ENCODE measurements around the gene PTF1A.

Gene PTF1A

GRCh38 chr10:23191764-23192711 lies at the start of gene PTF1A:
TSS of gene PTF1A (plus strand) at chr10:23192312. CDS start at chr10:23192531, 219 bp downstream.
- H3K4me3 Mint-ChIP-seq, result no peak within 1 kb of the TSS
- no peaks in the 10 kb centered on the region for H3K9me3 Mint-ChIP-seq
- H3K36me3 Mint-ChIP-seq, result no peaks in the 10 kb centered on the region
- DNase-seq (ENCODE audit: low spot score in 2 of 2) (no peak), ATAC-seq (no peak)
- H3K27ac Mint-ChIP-seq, result no peak within 1 kb of the TSS
- no peaks in the 10 kb centered on the region for H3K4me1 Mint-ChIP-seq

GRCh38 chr10:23146258-23146657 lies 45.9 kb upstream of the PTF1A start:
- no peak overlapping the region for H3K27ac Mint-ChIP-seq

GRCh38 chr10:23147035-23147434 lies 45.1 kb upstream of the PTF1A start:
- Mint-ChIP-seq H3K27ac (no peak overlapping the region), H3K4me1 (no peaks in the 10 kb centered on the region), H3K36me3 (no peaks in the 10 kb centered on the region), H3K9me3 (no peaks in the 10 kb centered on the region), H3K4me3 (no peak overlapping the region)
- DNase-seq (ENCODE audit: low spot score in 2 of 2) (peak in 1 of 2 donors; percentile 22), ATAC-seq (no peak)

More at GRCh38 chr10:23146258-23146657, 45.9 kb upstream of the PTF1A start:
- no peaks in the 10 kb centered on the region for H3K36me3 Mint-ChIP-seq
- no peak overlapping the region for H3K4me3 Mint-ChIP-seq
- H3K9me3 Mint-ChIP-seq, result no peaks in the 10 kb centered on the region
- ATAC-seq, result peak; percentile 32
- DNase-seq (ENCODE audit: low spot score in 2 of 2), result peak in 1 of 2 donors; percentile 23
- no peaks in the 10 kb centered on the region for H3K4me1 Mint-ChIP-seq

- no peaks in the 10 kb centered on the region for H3K4me1 Mint-ChIP-seq
- H3K9me3 Mint-ChIP-seq, result no peaks in the 10 kb centered on the region
- H3K4me3 Mint-ChIP-seq, result no peak overlapping the region
- H3K27ac Mint-ChIP-seq, result no peak overlapping the region
- no peak for ATAC-seq
- H3K36me3 Mint-ChIP-seq, result no peaks in the 10 kb centered on the region
- peak in 1 of 2 donors; percentile 2 for DNase-seq (ENCODE audit: low spot score in 2 of 2)
Observed at GRCh38 chr10:23148214-23148613, 43.9 kb upstream of the PTF1A start.

GRCh38 chr10:23150091-23150490 lies 42.0 kb upstream of the PTF1A start:
- Mint-ChIP-seq H3K4me1 (no peaks in the 10 kb centered on the region), H3K4me3 (no peak overlapping the region), H3K27ac (no peak overlapping the region), H3K9me3 (no peaks in the 10 kb centered on the region), H3K36me3 (no peaks in the 10 kb centered on the region)
- DNase-seq (ENCODE audit: low spot score in 2 of 2) (peak in 1 of 2 donors; percentile 40), ATAC-seq (no peak)

- Mint-ChIP-seq H3K36me3 (no peaks in the 10 kb centered on the region), H3K4me1 (no peaks in the 10 kb centered on the region), H3K9me3 (no peaks in the 10 kb centered on the region), H3K4me3 (no peak overlapping the region), H3K27ac (no peak overlapping the region)
- ATAC-seq (no peak), DNase-seq (ENCODE audit: low spot score in 2 of 2) (peak in 1 of 2 donors; percentile 34)
Observed at GRCh38 chr10:23150610-23151009, 41.5 kb upstream of the PTF1A start.

GRCh38 chr10:23151071-23151470 lies 41.0 kb upstream of the PTF1A start:
- ATAC-seq, result no peak
- Mint-ChIP-seq H3K27ac (no peak overlapping the region), H3K4me1 (no peaks in the 10 kb centered on the region)

GRCh38 chr10:23155169-23155568 lies 36.9 kb upstream of the PTF1A start:
- no peak overlapping the region for H3K4me3 Mint-ChIP-seq
- no peaks in the 10 kb centered on the region for H3K9me3 Mint-ChIP-seq
- ATAC-seq, result no peak
- no peak for DNase-seq (ENCODE audit: low spot score in 2 of 2)
- no peaks in the 10 kb centered on the region for H3K4me1 Mint-ChIP-seq
- no peaks in the 10 kb centered on the region for H3K36me3 Mint-ChIP-seq
- no peak overlapping the region for H3K27ac Mint-ChIP-seq

More at GRCh38 chr10:23151071-23151470, 41.0 kb upstream of the PTF1A start:
- Mint-ChIP-seq H3K4me3 (no peak overlapping the region), H3K36me3 (no peaks in the 10 kb centered on the region), H3K9me3 (no peaks in the 10 kb centered on the region)
- no peak for DNase-seq (ENCODE audit: low spot score in 2 of 2)

GRCh38 chr10:23156447-23157150 lies 35.5 kb upstream of the PTF1A start:
- Mint-ChIP-seq H3K27ac (no peak overlapping the region), H3K36me3 (no peaks in the 10 kb centered on the region), H3K9me3 (no peaks in the 10 kb centered on the region), H3K4me1 (no peaks in the 10 kb centered on the region), H3K4me3 (no peak overlapping the region)
- ATAC-seq (no peak), DNase-seq (ENCODE audit: low spot score in 2 of 2) (peak in 1 of 2 donors; percentile 2)

- Mint-ChIP-seq H3K4me1 (no peaks in the 10 kb centered on the region), H3K36me3 (no peaks in the 10 kb centered on the region), H3K9me3 (no peaks in the 10 kb centered on the region), H3K4me3 (no peak overlapping the region), H3K27ac (no peak overlapping the region)
- DNase-seq (ENCODE audit: low spot score in 2 of 2) (peak in 1 of 2 donors; percentile 38), ATAC-seq (no peak)
Observed at GRCh38 chr10:23157239-23157681, 34.9 kb upstream of the PTF1A start.

GRCh38 chr10:23157691-23158369 lies 34.3 kb upstream of the PTF1A start:
- H3K36me3 Mint-ChIP-seq, result no peaks in the 10 kb centered on the region
- H3K4me1 Mint-ChIP-seq, result no peaks in the 10 kb centered on the region
- peak in 1 of 2 donors; percentile 29 for DNase-seq (ENCODE audit: low spot score in 2 of 2)
- no peak for ATAC-seq
- no peaks in the 10 kb centered on the region for H3K9me3 Mint-ChIP-seq
- H3K27ac Mint-ChIP-seq, result no peak overlapping the region
- H3K4me3 Mint-ChIP-seq, result no peak overlapping the region

GRCh38 chr10:23158370-23158769 lies 33.7 kb upstream of the PTF1A start:
- ATAC-seq (peak; percentile 67), DNase-seq (ENCODE audit: low spot score in 2 of 2) (no peak)
- H3K4me3 Mint-ChIP-seq, result no peak overlapping the region
- no peak overlapping the region for H3K27ac Mint-ChIP-seq
- H3K4me1 Mint-ChIP-seq, result no peaks in the 10 kb centered on the region
- no peaks in the 10 kb centered on the region for H3K9me3 Mint-ChIP-seq
- no peaks in the 10 kb centered on the region for H3K36me3 Mint-ChIP-seq

GRCh38 chr10:23171232-23171876 lies 20.8 kb upstream of the PTF1A start:
- H3K27ac Mint-ChIP-seq, result no peak overlapping the region
- H3K36me3 Mint-ChIP-seq, result no peaks in the 10 kb centered on the region
- ATAC-seq (no peak), DNase-seq (ENCODE audit: low spot score in 2 of 2) (no peak)
- no peaks in the 10 kb centered on the region for H3K4me1 Mint-ChIP-seq
- H3K9me3 Mint-ChIP-seq, result no peaks in the 10 kb centered on the region
- no peak overlapping the region for H3K4me3 Mint-ChIP-seq

- H3K4me1 Mint-ChIP-seq, result no peaks in the 10 kb centered on the region
- no peaks in the 10 kb centered on the region for H3K9me3 Mint-ChIP-seq
- ATAC-seq (no peak), DNase-seq (ENCODE audit: low spot score in 2 of 2) (no peak)
- H3K27ac Mint-ChIP-seq, result no peak overlapping the region
- H3K4me3 Mint-ChIP-seq, result no peak overlapping the region
- H3K36me3 Mint-ChIP-seq, result no peaks in the 10 kb centered on the region
Observed at GRCh38 chr10:23172429-23173213, 19.5 kb upstream of the PTF1A start.

All from stimulated activated effector memory CD8-positive, alpha-beta T cell treated with anti-CD3 and anti-CD28 coated beads, Interleukin-12 subunit alpha, Interleukin-12 subunit beta, amount 100 ng/mL, for 72 hours (primary cell).